NCI-H748 (cell line): ENCODE results near the gene ZNF584.

Source experiments
- DNase-seq: peaks from one replicate; lab custom pipeline; 2025; ENCODE audit not compliant: unreplicated experiment; lab: John Stamatoyannopoulos, UW

The ZNF584 gene

GRCh38 chr19:58460039-58460438, 51.6 kb downstream of the ZNF584 start:
- no peak for DNase-seq

- DNase-seq: no peak
Measured at GRCh38 chr19:58466089-58466759, 57.8 kb downstream of the ZNF584 start.

- DNase-seq: peak; percentile 99
Measured at GRCh38 chr19:58466760-58467589, 58.5 kb downstream of the ZNF584 start, which contains the start of gene ZNF324. Gene ZNF324 (plus strand): TSS chr19:58467080. CDS start chr19:58469186, 2,106 bp downstream.
